Measurements from ENCODE around the gene PSRC1.
"Not testable (repeated sequence)": the region's sequence is repeated elsewhere in the genome, so short reads cannot be mapped to it uniquely, and the experiment has no call there.

Gene PSRC1

DNA sequence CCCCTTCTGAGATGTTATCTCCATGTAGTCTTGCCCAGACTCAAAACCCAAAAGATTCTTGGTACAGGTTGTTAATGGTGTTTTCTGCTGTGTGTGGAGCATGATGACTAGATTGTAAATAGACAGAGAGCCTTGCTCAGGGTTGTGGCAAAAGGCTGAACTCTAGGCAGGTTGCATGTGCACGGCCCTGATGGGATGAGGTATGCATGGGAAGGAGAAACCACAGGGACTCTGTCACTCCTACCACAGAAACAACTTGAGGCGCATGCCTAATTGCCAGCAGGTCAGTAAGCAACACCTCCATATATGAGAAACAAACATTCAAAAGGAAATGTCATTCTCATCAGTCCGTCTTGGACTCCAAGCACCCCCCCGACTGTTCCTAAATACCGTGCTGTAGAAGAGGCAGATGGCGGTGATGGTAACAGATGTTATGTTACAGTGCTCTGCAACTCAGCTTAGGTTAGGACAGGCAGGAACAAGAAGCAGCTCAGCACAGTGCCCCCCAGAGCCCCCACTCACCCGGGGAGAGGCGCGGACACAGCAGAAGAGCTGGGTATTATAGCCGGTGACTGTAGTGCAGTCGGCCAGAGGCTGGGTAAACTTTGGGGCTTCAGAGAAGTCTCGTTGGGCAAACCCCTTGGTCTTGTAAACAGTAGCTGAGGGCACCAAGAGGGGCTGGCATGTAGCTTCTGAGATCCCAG, 12.9 kb upstream of the PSRC1 start:
- no peak for DNase-seq

DNA sequence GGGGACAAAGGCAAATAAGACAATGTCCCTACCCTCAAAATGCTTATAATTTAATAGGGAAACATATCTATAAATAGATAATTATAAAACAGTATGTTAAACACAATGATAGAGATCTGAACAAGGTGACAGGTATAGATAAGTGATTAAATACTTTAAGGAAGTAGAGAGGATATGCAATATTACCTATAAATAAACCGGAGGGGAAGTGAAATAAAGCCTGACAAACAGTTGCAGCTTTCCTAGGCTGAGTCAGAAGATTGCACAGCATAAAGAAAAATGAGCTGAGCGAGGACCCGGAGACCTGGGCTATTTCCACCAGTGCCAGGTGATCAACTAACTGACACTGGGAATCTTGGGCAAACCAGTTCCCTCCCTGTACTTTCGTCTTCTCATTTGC, 11.5 kb upstream of the PSRC1 start:
- no peak for DNase-seq

DNA sequence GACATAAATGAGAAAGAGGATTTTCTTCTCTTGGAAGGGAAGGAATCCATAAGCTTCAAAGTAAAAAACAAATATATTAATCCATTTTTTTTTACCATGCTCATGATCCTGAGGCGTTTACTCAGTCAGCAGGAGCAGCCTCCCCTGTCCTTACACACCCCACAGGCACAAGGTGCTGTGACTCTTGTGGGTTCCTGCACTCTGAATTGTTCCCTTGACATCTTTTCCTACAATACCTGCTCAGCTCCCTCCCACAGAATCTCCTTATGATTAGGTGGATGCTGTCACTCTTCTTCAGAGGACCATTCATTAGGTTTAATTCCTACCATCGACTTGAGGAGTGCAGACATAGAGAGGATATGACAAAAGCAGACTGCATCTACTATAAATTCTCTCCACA, 10.1 kb upstream of the PSRC1 start:
- DNase-seq, result no peak

DNA sequence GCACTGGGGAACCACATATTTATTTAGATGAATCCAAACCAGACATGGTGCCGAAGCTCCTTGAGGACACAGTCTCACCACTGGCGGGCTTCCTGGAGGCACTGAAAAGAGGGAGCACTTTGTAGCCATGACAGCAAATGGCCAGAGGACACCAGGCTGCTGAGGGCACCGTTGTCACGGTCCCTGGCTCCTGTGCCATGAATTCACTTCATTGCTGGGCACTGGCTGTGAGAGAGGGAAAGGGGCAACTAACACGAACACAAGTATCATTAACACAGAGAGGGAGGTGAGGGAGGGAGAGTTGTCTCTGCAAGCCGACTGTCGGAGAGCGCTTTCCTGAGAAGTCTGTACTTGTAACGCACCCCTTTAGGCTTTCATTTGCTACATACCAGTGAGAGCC, 9.4 kb upstream of the PSRC1 start:
- no peak for DNase-seq

DNA sequence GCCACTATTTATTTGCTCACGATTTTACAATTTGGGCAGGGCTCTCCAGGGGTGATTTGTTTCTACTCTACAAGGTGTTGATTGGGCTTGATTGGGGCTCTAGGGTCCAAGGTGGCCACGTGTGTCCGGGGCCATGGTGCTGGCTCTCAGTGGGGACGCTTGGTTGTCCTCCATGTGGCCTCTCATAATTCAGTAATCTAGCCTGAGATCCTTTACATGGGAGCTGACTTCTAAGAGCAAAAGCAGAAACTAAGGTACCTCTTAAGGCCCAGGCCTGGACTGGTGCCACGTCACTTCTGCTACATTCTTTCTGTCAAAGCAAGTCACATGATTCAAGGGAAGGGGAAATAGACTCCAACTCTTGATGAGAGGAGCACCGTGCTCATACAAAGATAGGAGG, 8.1 kb upstream of the PSRC1 start:
- no peak for DNase-seq

DNA sequence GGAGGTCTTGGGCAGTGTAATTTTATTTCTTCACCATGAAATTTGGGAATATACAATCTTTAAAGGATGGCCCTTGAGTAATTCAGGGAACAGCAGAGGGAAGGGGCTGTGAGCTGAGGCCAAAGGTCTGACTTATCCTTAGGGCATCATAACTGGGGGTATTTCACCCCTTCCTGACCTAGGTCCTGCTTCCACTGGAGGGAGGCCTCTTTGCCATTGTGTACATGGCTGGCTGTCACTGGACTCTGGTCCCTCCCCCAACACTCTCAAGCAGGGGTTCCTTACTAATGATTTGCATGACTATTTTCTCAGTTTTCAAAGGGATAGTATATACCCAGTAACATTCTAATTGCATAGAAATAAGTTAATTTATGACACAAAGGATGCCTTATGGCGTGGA, 7.2 kb upstream of the PSRC1 start:
- no peak for DNase-seq

DNA sequence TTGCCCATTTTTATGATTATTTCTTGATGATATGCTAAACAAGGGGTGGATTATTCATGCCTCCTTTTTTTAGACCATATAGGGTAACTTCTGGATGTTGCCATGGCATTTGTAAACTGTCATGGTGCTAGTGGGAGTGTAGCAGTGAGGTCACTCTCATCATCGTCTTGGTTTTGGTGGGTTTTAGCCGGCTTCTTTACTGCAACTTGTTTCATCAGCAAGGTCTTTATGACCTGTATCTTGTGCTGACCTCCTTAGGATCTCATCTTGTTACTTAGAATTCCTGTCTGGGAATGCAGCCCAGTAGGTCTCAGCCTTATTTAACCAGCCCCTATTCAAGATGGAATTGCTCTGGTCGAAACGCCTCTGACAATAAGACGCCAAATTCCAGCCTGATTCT, 3.8 kb upstream of the PSRC1 start:
- DNase-seq, result not testable (repeated sequence)

DNA sequence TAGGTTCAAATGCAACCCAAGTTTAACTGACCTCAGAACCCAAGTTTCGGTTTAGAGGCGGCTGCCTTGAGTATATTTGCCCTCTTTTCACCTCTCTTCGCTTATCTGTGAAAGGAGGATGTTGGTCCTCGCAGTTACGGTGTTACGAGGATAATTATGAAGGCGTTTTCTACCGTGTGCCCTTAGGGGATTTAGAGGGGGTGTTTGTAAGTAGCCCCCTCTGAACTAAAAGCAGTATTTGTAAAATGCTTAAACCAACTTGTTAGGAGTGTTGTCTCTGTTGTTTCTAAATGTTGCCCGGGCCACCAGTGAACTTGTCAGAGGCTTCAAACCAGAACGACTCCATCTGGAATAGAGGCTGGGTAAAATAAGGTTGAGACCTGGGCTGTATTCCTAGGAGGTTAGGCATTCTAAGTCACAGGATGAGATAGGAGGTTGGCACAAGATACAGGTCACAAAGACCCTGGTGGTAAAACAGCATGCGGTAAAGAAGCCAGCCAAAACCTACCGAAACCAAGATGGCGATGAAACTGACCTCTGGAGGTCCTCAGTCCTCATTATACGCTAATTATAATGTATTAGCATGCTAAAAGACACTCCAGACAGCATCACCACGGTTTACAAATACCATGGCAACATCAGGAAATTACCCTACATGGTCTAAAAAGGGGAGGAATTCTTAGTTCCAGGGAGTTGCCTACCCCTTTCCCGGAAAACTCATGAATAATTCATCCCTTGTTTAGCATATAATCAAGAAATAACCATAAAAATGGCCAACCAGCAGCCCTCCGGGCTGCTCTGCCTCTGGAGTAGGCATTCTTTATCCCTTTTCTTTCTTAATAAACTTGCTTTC, 1.0 kb upstream of the PSRC1 start:
- DNase-seq, result no peak

DNA sequence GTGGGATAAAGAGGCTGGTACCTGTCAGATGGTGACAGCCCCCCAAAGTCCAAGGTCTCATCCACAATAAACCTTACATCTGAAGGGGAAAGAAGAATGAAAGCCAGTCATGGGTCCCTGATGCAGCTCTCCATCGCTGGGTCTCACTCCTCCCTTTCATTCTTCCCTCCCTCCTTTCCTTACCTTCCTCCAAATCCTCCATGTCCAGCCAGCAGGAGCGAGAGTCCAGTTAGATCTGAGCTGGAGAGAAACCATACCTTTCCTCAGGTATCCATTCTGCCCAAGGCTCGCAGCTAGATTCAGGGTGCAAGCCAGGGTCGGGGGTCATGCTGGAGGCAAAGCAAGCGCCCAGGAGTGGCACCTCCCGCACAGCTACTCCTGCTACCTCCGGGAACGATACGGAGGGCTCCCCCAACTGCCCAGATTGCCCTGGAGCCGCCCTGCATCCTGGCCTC, 421 bp downstream of the PSRC1 start:
- DNase-seq, result no peak

DNA sequence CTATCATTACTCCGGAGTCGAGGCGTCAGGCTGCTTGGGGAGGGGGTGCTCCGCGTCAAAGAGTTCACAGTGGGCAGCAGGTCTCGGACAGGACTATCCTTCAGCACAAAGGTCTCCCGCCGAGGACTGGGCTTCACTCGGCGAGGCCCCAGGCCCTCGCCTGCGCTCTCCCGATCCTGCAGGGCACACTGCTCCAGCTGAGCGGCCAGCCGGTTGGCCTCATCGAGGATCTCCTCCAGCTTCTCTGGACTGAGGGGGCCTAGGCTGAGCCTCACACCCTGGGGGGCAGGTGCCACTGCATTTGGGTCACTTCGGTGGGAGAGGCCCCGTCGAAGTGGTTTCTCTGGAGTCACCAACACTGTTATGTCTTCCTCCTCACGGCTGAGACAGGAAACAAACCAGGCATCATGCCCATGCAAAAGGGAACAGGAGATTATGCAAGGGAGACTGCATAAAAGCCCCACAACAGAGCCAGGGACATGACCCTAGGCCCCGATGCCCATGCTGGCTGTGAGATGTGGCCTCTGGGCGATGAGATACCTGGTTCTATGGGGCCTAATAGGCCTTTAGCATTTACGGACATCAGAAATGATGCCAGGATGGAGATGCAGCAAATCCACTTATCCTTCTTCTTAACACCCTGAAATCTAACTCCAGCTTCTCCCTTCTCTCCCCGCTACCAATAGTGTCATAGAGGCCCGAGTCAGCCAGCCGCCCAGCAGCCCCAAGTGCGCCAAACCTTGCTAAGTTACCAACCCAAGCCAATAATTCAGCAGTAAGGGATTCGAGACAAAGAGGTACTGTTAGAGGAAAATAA, 1.1 kb downstream of the PSRC1 start:
- DNase-seq, result no peak

DNA sequence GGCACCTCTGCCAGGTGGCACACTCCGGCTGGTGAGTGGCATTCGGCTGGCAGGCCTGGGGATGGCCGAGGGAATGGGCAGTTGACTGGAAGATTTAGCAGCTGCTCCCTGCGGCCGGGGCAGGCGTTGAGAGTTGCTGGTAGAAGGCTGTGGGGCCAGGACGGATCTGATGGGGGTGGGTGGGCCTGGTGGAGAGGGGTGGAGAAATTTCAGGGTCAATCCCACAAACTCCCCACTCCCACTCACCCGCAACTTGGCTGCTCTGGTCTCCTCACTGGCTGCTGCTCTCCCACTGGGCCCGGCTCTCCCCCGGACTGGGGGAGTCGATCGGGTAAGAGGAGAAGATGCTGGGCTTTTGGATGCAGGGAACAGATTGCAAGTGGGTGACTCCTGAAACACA, 2.1 kb downstream of the PSRC1 start:
- DNase-seq, result no peak

DNA sequence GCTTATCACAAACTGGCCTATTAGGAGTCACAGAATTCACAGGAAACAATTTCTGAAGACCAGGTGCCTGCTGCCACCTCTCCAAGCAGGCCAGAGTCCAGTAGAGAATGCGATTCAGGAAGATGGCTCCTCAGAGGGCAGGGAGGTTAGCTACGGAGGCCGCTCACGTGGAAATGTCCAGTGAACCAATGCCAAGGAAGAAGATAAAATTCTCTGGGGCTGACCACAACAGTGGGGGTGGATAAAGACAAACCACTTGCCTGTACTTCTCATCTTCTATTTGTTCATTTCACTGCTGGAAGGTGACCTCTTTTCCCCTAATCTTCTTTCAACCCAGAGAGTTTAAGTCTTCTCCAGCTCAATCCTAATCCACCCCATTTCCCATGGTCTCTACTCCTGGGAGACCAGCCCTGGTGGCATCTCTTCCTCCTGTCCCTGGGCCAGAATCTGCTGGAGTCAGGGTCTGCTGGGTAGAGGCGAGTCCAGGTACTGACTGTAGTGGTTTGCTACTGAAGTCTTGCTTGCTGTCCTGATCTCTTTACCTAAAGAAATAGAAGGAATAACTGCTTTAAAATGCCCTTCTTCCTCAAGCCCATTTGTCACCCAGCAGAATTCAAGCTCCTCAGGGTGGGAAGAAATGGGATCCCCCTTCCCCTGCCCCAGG, 3.2 kb downstream of the PSRC1 start:
- no peak for DNase-seq

DNA sequence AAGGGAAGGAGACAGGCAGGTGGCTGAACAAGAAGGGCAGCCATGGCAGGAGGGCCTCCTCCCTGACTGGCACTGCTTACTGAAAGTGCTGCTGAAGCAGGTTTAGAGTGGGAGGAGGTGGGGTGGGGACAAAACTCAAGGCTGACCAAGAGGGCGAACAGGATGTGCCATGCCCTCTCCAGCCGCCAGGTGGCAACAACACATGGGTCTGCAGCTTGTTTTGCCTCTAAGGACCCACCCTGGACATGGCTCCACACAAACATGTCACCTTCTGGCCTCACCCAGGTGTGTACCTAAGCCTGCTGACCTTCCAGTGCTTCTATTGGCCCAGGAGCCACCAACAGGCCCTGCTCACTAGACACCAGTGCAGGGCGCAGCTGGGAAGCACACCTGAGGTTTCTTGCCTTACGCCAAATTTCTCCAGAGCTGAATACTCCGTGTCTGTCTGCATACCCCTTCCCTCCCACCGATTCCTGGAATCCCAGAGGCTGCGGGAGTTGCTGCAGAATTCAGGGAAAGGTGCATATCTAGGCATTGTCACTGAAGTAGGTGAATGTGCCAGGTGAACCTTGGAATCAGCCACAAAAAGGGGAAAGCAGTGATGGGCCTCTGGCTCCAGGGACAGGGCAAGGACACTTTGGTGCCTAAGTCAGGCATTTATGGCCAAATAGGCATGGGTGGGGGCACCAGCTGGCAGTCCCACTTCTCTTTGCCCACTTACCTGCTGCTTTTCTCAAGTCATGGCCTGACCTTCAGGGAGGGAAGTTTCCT, 5.3 kb downstream of the PSRC1 start:
- no peak for DNase-seq

DNA sequence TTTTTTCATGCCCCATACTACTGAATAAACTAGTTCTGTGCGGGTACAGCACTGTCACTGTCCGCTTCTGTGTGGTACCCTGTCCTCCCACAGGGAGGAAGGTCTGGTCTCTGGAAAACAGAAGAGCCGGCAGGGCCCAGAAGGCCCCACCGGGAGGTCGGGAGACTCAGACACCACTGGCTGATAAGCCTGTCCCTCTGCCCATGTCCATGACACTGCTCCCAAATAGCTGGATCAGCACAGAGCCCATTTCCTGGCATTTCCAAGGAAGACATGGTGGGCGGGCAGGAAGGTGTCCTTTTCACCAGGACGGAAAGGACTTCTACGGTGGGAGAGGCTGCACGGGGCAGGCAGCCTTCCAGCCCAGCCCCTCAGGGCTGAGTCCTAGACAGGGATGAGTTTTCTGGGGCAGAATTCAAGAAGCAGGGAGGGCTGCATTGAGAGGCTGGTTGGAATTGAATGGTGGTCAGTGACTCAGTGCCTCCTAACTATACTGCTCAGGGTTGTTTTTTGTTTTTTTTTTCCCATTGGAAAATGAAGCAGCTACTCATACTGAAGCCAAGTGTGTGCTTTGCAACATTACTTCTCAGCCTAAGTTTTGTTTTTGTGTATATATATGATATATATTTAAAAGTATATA, 7.1 kb downstream of the PSRC1 start:
- DNase-seq, result no peak

DNA sequence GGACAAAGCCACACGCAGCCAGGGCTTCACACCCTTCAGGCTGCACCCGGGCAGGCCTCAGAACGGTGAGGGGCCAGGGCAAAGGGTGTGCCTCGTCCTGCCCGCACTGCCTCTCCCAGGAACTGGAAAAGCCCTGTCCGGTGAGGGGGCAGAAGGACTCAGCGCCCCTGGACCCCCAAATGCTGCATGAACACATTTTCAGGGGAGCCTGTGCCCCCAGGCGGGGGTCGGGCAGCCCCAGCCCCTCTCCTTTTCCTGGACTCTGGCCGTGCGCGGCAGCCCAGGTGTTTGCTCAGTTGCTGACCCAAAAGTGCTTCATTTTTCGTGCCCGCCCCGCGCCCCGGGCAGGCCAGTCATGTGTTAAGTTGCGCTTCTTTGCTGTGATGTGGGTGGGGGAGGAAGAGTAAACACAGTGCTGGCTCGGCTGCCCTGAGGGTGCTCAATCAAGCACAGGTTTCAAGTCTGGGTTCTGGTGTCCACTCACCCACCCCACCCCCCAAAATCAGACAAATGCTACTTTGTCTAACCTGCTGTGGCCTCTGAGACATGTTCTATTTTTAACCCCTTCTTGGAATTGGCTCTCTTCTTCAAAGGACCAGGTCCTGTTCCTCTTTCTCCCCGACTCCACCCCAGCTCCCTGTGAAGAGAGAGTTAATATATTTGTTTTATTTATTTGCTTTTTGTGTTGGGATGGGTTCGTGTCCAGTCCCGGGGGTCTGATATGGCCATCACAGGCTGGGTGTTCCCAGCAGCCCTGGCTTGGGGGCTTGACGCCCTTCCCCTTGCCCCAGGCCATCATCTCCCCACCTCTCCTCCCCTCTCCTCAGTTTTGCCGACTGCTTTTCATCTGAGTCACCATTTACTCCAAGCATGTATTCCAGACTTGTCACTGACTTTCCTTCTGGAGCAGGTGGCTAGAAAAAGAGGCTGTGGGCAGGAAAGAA, 8.1 kb downstream of the PSRC1 start:
- no peak for DNase-seq

DNA sequence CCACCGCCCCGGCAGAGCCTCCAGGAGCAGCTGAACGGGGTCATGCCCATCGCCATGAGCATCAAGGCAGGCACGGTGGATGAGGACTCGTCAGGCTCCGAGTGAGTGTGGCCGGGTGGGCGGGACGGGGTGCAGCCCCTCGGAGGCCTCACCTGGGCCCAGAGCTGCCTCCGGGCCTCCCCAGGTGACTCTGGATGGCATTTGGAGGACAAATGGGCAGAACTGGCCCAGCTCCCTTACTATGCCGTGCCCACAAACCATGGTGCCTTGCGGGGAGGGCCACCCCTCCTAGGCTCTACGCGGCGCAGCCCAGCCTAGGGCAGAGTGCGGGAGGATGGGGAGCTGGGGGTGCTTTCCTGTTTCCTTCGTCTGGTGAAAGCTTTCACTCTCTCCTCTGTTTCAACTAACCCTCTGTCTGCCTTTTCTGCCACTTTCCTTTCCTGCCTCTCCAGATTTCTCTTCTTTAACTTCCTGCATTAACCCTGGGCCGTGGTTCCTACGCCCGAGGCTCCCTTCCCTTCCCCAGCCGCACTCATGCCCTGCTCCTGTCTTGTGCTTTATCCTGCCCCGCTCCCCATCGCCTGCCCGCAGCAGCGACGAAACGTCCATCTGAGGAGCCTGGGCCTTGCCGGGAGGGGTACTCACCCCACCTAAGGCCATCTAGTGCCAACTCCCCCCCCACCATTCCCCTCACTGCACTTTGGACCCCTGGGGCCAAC, 9.2 kb downstream of the PSRC1 start:
- DNase-seq, result no peak

DNA sequence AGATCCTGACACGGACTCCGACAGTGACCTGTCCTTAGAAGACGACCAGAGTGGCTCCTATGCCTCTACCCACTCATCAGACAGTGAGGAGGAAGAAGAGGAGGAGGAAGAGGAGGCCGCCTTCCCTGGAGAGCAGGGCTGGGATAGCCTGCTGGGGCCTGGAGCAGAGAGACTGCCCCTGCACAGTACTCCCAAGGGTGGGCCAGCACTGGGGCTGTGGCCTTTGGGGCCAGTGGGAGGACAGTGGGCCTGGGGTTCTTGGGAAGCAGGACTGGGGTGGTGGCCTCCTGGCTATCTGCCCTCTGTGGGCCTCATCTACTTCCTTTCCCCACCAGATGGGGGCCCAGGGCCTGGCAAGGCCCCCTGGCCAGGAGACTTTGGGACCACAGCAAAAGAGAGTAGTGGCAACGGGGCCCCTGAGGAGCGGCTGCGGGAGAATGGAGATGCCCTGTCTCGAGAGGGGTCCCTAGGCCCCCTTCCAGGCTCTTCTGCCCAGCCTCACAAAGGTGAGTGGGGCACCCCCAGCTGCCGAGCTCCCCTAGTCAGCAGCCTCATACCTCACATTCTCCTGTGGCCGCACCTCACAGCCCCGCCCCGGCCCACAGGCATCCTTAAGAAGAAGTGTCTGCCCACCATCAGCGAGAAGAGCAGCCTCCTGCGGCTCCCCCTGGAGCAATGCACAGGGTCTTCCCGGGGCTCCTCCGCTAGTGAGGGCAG, 10.0 kb downstream of the PSRC1 start:
- DNase-seq, result no peak

DNA sequence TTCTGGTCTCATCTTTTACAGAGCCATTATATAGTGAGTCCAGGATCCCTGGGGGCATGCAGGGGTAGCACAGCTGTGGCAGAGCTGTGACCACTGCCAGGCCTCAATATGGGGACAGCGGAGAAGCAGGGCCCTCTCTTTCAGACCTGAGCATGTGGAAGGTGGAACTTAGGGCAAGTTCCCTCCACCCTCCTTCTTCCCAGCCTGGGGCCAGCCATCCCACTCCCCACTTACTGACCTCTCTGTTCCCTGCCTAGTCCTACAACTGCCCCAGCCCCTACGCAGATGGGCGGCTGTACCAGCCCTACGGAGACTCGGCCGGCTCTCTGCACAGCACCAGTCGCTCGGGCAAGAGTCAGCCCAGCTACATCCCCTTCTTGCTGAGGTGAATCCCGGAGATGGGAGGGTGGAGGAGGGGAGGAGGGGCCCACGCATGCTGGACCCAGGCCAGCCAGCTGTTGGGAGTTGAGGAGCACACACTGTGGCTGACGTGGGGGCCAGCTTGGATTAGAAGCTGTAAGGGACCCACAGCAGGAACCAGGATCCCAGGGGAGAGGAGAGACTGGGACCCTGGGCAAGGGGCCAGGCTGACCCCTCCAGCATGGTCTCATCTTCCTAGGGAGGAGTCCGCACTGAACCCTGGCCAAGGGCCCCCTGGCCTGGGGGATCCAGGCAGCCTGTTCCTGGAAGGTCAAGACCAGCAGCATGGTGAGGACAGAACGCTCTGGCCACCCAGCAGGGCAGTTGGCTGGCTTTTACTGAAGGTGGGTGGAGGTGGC, 10.7 kb downstream of the PSRC1 start:
- no peak for DNase-seq

Data from NCI-H1417 treated with DMSO at 0.1 percent for 48 hours (cell line).